MM.1S (cell line): ENCODE measurements around the gene ZCWPW1.
"Not testable (repeated sequence)": the region's sequence is repeated elsewhere in the genome, so short reads cannot be mapped to it uniquely, and the experiment has no call there.

Experiments used
- DNase-seq: peaks from one replicate; pipeline ENCODE4 v3.0.0-alpha.2; 2015
- H2AFZ ChIP-seq: fragments of 300-600 bp; sonication (generic); 2 replicates; pipeline ENCODE4 v1.6.0; 2016; ENCODE audit warnings: antibody characterized with exemption, low read length
- H3F3A ChIP-seq: fragments of 300-600 bp; sonication (generic); 2 replicates; pipeline ENCODE4 v1.6.1; 2016; ENCODE audit warnings: mild to moderate bottlenecking, antibody characterized with exemption, low read length, moderate library complexity, mixed read lengths; ENCODE audit not compliant: insufficient read depth
- H3K27ac ChIP-seq: fragments of 300-600 bp; sonication (generic); 2 replicates; pipeline ENCODE4 v1.5.1; 2016; ENCODE audit warnings: mild to moderate bottlenecking, low read length
- H3K27me3 ChIP-seq: fragments of 300-600 bp; sonication (generic); replicated peaks from 2 replicates; pipeline ENCODE4 v1.6.0; 2016; ENCODE audit warnings: low read length; ENCODE audit not compliant: insufficient read depth
- H3K36me3 ChIP-seq: fragments of 300-600 bp; sonication (generic); replicated peaks from 2 replicates; pipeline ENCODE4 v1.6.1; 2016; ENCODE audit warnings: mild to moderate bottlenecking, low read length, mixed read lengths; ENCODE audit not compliant: insufficient read depth
- H3K4me1 ChIP-seq: fragments of 300-600 bp; sonication (generic); 2 replicates; pipeline ENCODE4 v1.6.1; 2016; ENCODE audit warnings: low read length, mixed read lengths
- H3K4me2 ChIP-seq: fragments of 300-600 bp; sonication (generic); 2 replicates; pipeline ENCODE4 v1.6.0; 2016; ENCODE audit warnings: low read depth, low read length
- H3K4me3 ChIP-seq: fragments of 300-600 bp; sonication (generic); 2 replicates; pipeline ENCODE4 v1.5.1; 2016; ENCODE audit warnings: low read length, mixed read lengths
- H3K79me2 ChIP-seq: fragments of 300-600 bp; sonication (generic); 2 replicates; pipeline ENCODE4 v1.6.1; 2016; ENCODE audit warnings: mixed run types, low read length, mixed read lengths
- H3K9ac ChIP-seq: fragments of 300-600 bp; sonication (generic); 2 replicates; pipeline ENCODE4 v1.6.1; 2016; ENCODE audit warnings: low read length, mixed read lengths
- H3K9me2 ChIP-seq: fragments of 300-600 bp; sonication (generic); replicated peaks from 2 replicates; pipeline ENCODE4 v1.6.1; 2016; ENCODE audit warnings: mild to moderate bottlenecking, low read length, mixed read lengths; ENCODE audit not compliant: insufficient read depth
- H3K9me3 ChIP-seq: fragments of 300-600 bp; sonication (generic); replicated peaks from 2 replicates; pipeline ENCODE4 v1.6.1; 2016; ENCODE audit warnings: mild to moderate bottlenecking, low read length, mixed read lengths; ENCODE audit not compliant: insufficient read depth
- H4K20me1 ChIP-seq: fragments of 300-600 bp; sonication (generic); 2 replicates; pipeline ENCODE4 v1.6.1; 2016; ENCODE audit warnings: mild to moderate bottlenecking, low read length, moderate library complexity, mixed read lengths; ENCODE audit not compliant: insufficient read depth
- EZH2 ChIP-seq: fragments of 300-600 bp; sonication (generic); optimal IDR thresholded peaks from 2 replicates; pipeline ENCODE3; 2017; ENCODE audit warnings: low read depth, mild to moderate bottlenecking, antibody characterized with exemption, low read length, mixed read lengths
- EZH2phosphoT487 ChIP-seq: fragments of 300-600 bp; sonication (generic); IDR thresholded peaks from 2 replicates; pipeline ENCODE4 v1.6.1; 2018; ENCODE audit warnings: antibody characterized with exemption, low read length
- TF ChIP-seq, protein P1 (sequence below): fragments of 300-600 bp; sonication (generic); IDR thresholded peaks from 2 replicates; pipeline ENCODE4 v1.5.1; 2016; ENCODE audit warnings: antibody characterized with exemption, low read length, mixed read lengths

The ZCWPW1 gene

DNA sequence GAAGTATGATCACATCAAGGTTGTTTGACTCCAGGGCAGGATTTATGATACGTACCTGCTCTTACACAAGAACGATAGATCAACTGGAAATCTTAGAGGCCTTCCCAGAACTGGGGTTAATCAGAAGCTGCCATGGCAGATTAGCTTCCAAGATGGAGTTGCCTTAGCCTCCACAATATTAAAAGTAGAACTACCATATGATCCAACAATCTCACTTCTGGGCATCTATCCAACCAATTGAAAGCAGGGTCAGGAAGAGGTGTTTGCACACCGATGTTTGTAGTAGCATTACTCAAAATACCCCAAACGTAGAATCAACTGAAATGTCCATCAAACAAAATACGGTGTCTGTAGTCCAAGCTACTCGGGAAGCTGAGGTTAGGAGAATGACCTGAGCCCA is 64.0 kb downstream of the ZCWPW1 start:
- Histone ChIP-seq H3K9me2 (no peaks in the 10 kb centered on the region), H3K9me3 (no peaks in the 10 kb centered on the region), H3K9ac (no peak overlapping the region), H2AFZ (no peak overlapping the region), H3K36me3 (no peaks in the 10 kb centered on the region), H3K4me1 (peaks cover 36% of the 10 kb centered on the region), H3K27me3 (no peaks in the 10 kb centered on the region), H4K20me1 (no peaks in the 10 kb centered on the region), H3K27ac (no peak overlapping the region), H3K4me2 (no peak overlapping the region), H3K79me2 (0 out of 2 replicates have a peak, but pooled peaks cover 4% of the 10 kb centered on the region), H3F3A (peaks cover 49% of the 10 kb centered on the region), H3K4me3 (no peak overlapping the region)
- TF ChIP-seq EZH2 (no peak), EZH2phosphoT487 (no peak)
- TF ChIP-seq, protein P1, sequence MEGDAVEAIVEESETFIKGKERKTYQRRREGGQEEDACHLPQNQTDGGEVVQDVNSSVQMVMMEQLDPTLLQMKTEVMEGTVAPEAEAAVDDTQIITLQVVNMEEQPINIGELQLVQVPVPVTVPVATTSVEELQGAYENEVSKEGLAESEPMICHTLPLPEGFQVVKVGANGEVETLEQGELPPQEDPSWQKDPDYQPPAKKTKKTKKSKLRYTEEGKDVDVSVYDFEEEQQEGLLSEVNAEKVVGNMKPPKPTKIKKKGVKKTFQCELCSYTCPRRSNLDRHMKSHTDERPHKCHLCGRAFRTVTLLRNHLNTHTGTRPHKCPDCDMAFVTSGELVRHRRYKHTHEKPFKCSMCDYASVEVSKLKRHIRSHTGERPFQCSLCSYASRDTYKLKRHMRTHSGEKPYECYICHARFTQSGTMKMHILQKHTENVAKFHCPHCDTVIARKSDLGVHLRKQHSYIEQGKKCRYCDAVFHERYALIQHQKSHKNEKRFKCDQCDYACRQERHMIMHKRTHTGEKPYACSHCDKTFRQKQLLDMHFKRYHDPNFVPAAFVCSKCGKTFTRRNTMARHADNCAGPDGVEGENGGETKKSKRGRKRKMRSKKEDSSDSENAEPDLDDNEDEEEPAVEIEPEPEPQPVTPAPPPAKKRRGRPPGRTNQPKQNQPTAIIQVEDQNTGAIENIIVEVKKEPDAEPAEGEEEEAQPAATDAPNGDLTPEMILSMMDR: no peak
- DNase-seq: no peak

DNA sequence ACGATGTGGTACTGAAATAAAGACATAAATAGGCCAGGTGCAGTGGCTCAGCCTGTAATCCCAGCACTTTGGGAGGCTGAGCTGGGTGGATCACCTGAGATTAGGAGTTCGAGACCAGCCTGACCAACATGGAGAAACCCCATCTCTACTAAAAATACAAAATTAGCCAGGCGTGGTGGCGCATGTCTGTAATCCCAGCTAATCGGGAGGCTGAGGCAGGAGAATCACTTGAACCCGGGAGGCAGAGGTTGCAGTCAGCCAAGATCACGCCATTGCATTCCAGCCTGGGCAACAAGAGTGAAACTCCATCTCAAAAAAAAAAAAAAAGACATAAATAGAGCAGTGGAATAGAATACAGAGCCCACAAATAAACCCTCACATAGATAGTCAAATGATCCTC is 64.7 kb downstream of the ZCWPW1 start:
- H3K9me3 ChIP-seq, H3K4me3 ChIP-seq, H4K20me1 ChIP-seq, H3K9me2 ChIP-seq, H3K27ac ChIP-seq, DNase-seq, H3K27me3 ChIP-seq, H3K36me3 ChIP-seq, H3K9ac ChIP-seq, H3K4me2 ChIP-seq, H2AFZ ChIP-seq, H3K79me2 ChIP-seq: not testable (repeated sequence)
- H3K4me1 ChIP-seq: peaks cover 29% of the 10 kb centered on the region
- H3F3A ChIP-seq: peaks cover 44% of the 10 kb centered on the region

DNA sequence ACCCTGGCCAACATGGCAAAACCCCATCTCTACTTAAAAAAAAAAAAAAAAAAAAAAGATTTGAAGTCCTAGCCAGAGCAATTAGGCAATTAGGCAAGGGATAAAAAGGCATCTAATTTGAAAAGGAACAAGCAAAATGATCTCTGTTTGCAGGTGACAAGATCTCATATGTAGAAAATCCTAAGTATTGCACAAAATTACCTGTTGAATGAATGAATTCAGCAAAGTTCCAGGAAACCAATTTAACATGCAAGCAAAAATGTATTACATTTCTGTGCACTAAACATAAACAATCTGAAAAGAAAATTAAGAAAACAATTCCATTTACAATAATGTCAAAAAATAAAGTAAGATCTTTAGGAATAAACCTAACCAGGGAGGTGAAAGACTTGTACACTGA is 65.4 kb downstream of the ZCWPW1 start:
- no peak overlapping the region for H3K4me2 ChIP-seq
- no peaks in the 10 kb centered on the region for H4K20me1 ChIP-seq
- H3K79me2 ChIP-seq: 0 out of 2 replicates have a peak, but pooled peaks cover 4% of the 10 kb centered on the region
- no peak overlapping the region for H3K9ac ChIP-seq
- H3K36me3 ChIP-seq: peaks cover 7% of the 10 kb centered on the region; the same call in 1 of the 2 replicates
- no peak overlapping the region for H3K27ac ChIP-seq
- H3F3A ChIP-seq: peaks cover 40% of the 10 kb centered on the region
- H3K9me2 ChIP-seq: no peaks in the 10 kb centered on the region
- H2AFZ ChIP-seq: no peak overlapping the region
- TF ChIP-seq, protein P1: no peak
- TF ChIP-seq EZH2: no peak
- no peak for TF ChIP-seq EZH2phosphoT487
- H3K4me1 ChIP-seq: peaks cover 22% of the 10 kb centered on the region
- H3K9me3 ChIP-seq: no peaks in the 10 kb centered on the region
- no peak overlapping the region for H3K4me3 ChIP-seq
- no peaks in the 10 kb centered on the region for H3K27me3 ChIP-seq
- no peak for DNase-seq

DNA sequence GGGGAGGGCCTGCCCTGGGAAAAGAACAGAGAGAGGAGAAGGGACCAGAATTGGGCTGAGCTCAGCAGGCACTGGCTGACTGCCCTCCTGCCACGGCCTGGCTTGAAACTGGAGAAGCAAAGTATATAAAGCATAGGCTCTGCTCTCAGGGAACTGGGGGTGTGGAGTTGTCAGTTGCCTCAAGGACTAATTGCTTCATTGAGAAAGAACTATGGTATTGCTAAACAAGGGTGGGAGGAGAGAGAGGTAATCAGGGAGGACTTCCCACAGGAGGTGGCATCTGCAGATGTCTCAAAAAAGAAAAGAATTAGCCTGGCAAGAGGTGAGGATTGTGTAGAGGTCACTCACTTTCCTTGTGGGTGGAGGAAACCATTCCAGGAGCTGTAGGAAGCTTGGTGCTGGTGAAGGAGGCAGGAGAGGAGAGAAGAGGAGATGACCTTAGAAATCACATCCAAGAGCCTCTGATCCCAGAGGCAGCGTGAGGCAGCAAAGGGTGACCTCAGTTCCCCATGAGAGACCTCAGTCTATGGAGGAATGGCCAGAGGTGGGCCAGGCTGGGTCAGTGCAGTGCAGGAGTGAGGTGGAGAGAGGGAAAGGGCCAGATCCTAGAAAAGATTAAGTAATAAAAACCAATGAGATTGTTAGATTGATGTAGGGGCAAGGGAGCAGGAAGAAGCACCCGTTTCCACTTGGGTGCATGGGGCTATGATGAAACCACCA is 68.2 kb downstream of the ZCWPW1 start:
- no peak overlapping the region for H2AFZ ChIP-seq
- peaks cover 18% of the 10 kb centered on the region for H3F3A ChIP-seq
- no peak overlapping the region for H3K9ac ChIP-seq
- H3K27me3 ChIP-seq: no peaks in the 10 kb centered on the region
- DNase-seq: no peak
- H3K4me3 ChIP-seq: no peak overlapping the region
- H3K36me3 ChIP-seq: peaks cover 7% of the 10 kb centered on the region; the same call in 1 of the 2 replicates
- H3K9me2 ChIP-seq: no peaks in the 10 kb centered on the region
- no peak overlapping the region for H3K27ac ChIP-seq
- H3K4me1 ChIP-seq: peaks cover 4% of the 10 kb centered on the region
- no peak overlapping the region for H3K4me2 ChIP-seq
- no peaks in the 10 kb centered on the region for H3K9me3 ChIP-seq
- H4K20me1 ChIP-seq: no peaks in the 10 kb centered on the region
- TF ChIP-seq EZH2phosphoT487 (no peak), EZH2 (no peak)
- TF ChIP-seq, protein P1: no peak
- H3K79me2 ChIP-seq: no peaks in the 10 kb centered on the region
